Measurements from ENCODE around the gene PPP6R1.

DNA sequence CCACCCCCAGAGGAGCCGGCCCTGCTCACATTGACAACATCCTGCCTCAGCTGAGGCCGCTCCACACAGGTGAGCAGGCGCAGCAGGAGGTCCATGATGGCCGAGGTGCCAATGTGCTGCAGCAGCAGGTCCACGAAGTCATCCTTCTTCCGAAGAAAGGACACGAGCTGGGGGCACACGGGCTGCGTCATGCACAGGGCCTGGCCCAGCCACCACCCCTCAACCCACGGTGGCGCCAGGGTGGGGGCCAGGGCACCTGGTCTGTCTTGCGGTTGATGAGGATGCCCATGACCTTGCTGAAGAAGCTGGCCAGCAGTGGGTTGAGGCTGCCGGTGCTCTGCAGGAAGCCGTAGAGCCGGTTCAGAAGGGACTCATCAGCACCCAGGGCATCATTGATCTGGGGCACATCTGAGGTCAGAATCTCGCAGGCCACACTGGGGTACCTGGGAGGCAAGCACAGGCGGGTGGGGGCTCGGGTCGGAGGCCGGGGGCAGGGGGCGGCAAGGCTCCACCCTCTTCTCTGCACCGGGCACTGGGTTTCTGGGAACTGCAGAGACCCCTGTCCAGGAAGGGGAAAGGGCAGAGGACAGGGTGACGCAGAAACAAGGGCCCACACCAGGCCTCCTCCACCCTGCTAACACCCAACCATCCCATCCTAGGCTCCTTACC lies 13.4 kb downstream of the PPP6R1 start:
- no peak for TF ChIP-seq POLR2A (IDR thresholded peaks at IDR 0.05)
- TF ChIP-seq, protein P1, sequence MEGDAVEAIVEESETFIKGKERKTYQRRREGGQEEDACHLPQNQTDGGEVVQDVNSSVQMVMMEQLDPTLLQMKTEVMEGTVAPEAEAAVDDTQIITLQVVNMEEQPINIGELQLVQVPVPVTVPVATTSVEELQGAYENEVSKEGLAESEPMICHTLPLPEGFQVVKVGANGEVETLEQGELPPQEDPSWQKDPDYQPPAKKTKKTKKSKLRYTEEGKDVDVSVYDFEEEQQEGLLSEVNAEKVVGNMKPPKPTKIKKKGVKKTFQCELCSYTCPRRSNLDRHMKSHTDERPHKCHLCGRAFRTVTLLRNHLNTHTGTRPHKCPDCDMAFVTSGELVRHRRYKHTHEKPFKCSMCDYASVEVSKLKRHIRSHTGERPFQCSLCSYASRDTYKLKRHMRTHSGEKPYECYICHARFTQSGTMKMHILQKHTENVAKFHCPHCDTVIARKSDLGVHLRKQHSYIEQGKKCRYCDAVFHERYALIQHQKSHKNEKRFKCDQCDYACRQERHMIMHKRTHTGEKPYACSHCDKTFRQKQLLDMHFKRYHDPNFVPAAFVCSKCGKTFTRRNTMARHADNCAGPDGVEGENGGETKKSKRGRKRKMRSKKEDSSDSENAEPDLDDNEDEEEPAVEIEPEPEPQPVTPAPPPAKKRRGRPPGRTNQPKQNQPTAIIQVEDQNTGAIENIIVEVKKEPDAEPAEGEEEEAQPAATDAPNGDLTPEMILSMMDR (IDR thresholded peaks at IDR 0.05), result no peak
- TF ChIP-seq POLR2AphosphoS5 (IDR thresholded peaks at IDR 0.05), result no peak
